ENCODE measurements around the gene FOXO3. TPM values are rescaled to one million over a fixed set of nuclear protein-coding genes. Genes with fewer than 3 reads are reported as not detected.

FOXO3 gene
- total and polyA plus RNA-seq, 2 of the 8 experiments (the other 6 are each of a cell fraction or from before 2014, with no cell fraction given), result 13.1 to 19.3 TPM

DNA sequence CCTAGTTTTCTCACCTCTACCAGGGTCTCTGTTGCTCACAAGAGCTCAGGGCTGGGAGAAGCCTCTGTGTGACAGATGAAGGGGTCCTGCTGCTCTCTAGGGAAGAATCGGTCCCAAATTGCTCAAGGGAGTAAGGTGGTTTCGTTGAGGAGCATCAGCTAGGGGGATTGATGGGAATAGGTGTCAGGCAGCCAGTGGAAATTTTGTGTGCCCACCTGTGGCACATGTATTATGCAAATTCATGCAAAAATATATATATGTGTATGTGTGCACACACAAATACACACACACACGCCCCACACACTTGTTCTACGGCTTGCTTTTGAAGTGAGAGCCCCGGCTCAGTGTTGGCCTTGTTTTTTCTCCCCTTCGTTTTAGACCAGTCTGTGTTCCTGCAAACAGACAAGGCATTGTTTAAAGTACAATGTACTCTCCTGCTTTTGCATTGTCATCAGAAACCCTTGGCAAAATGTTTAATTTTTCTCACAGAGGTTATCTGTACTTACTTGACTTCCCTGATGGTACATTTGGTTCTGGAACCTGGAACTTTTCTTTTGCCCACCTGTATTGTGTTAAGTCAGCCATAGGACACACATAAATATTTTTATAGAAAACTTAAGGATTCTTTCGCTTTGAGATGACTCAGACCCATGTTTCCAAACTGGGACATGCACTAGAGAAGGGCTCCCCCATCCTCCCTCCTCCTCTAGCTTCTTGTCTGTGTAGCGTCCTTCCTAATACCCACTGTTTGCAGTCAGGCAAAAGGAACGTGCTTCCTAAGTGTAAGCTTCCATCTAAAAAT lies 26.7 kb downstream of the FOXO3 start (continued):
- TF ChIP-seq FOSL1 (IDR thresholded peaks at IDR 0.05; ENCODE audit: insufficient read depth, low read depth, low read length) (no peak), NRF1 (IDR thresholded peaks at IDR 0.05; ENCODE audit: low read depth, low read length) (no peak), TAF7 (optimal IDR thresholded peaks at IDR 0.05; ENCODE audit: borderline replicate concordance, low read depth, low read length) (no peak)
